ENCODE results near the gene C9orf50.

The C9orf50 gene

GRCh38 chr9:129568560-129569501, 52.1 kb downstream of the C9orf50 start:
- DNase-seq: no peak

GRCh38 chr9:129567842-129568559, 52.9 kb downstream of the C9orf50 start:
- no peak for DNase-seq

- DNase-seq: no peak
Observed at GRCh38 chr9:129567329-129567728, 53.6 kb downstream of the C9orf50 start.

- no peak for DNase-seq
Observed at GRCh38 chr9:129566563-129567266, 54.2 kb downstream of the C9orf50 start.

GRCh38 chr9:129562917-129563316, 58.0 kb downstream of the C9orf50 start:
- no peak for DNase-seq

GRCh38 chr9:129562514-129562913, 58.4 kb downstream of the C9orf50 start:
- DNase-seq: no peak
